ENCODE measurements around the gene TSPAN1.

- TF ChIP-seq CTCF (IDR thresholded peaks at IDR 0.05), result no peak
- TF ChIP-seq POLR2A (IDR thresholded peaks at IDR 0.05; ENCODE audit: low read depth), result no peak
These were observed 46.9 kb downstream of the TSPAN1 start for GRCh38 chr1:46221749-46222148.
